Measurements from ENCODE around the gene YWHAH. TPM values are rescaled to one million over a fixed set of nuclear protein-coding genes. Genes with fewer than 3 reads are reported as not detected.

Gene YWHAH
- total RNA-seq, 1 donor from 2014 or later: 138 TPM

GRCh38 chr22:31929167-31929930 is 15.0 kb upstream of the YWHAH start:
- intact Hi-C loops (cut with micrococcal nuclease): no loop called here
- no peaks in the 10 kb centered on the region for H3K36me3 Mint-ChIP-seq (ENCODE audit: low read depth)
- peaks cover 4% of the 10 kb centered on the region for H3K9me3 Mint-ChIP-seq
- H3K27me3 Mint-ChIP-seq: peaks cover 25% of the 10 kb centered on the region
- H3K4me1 Mint-ChIP-seq: peaks cover 2% of the 10 kb centered on the region
- peak overlapping the region; percentile 46 for H3K27ac Mint-ChIP-seq
- no peak for DNase-seq
- no peak overlapping the region for H3K4me3 Mint-ChIP-seq

- Mint-ChIP-seq H3K4me3 (no peak overlapping the region), H3K4me1 (peaks cover 2% of the 10 kb centered on the region), H3K36me3 (ENCODE audit: low read depth) (no peaks in the 10 kb centered on the region), H3K9me3 (no peaks in the 10 kb centered on the region), H3K27me3 (peaks cover 14% of the 10 kb centered on the region), H3K27ac (no peak overlapping the region)
- DNase-seq: no peak
- intact Hi-C loops (cut with micrococcal nuclease): no loop called here
These were observed 11.5 kb upstream of the YWHAH start for GRCh38 chr22:31932863-31933262.

- Mint-ChIP-seq H3K4me3 (no peak overlapping the region), H3K9me3 (no peaks in the 10 kb centered on the region), H3K4me1 (peaks cover 2% of the 10 kb centered on the region), H3K27ac (no peak overlapping the region), H3K36me3 (ENCODE audit: low read depth) (no peaks in the 10 kb centered on the region), H3K27me3 (peaks cover 12% of the 10 kb centered on the region)
- DNase-seq: no peak
- intact Hi-C loops (cut with micrococcal nuclease): no loop called here
These were observed 10.9 kb upstream of the YWHAH start for GRCh38 chr22:31933406-31933805.

GRCh38 chr22:31933816-31934482 is 10.4 kb upstream of the YWHAH start:
- no peaks in the 10 kb centered on the region for H3K36me3 Mint-ChIP-seq (ENCODE audit: low read depth)
- H3K4me3 Mint-ChIP-seq: no peak overlapping the region
- no peaks in the 10 kb centered on the region for H3K9me3 Mint-ChIP-seq
- intact Hi-C loops (cut with micrococcal nuclease): no loop called here
- H3K27ac Mint-ChIP-seq: no peak overlapping the region
- peaks cover 2% of the 10 kb centered on the region for H3K4me1 Mint-ChIP-seq
- DNase-seq: no peak
- H3K27me3 Mint-ChIP-seq: peaks cover 12% of the 10 kb centered on the region

GRCh38 chr22:31935961-31936635 is 8.2 kb upstream of the YWHAH start:
- no peak for DNase-seq
- H3K27me3 Mint-ChIP-seq: peaks cover 6% of the 10 kb centered on the region
- H3K9me3 Mint-ChIP-seq: no peaks in the 10 kb centered on the region
- intact Hi-C loops (cut with micrococcal nuclease): no loop called here
- H3K4me3 Mint-ChIP-seq: no peak overlapping the region
- H3K4me1 Mint-ChIP-seq: peaks cover 2% of the 10 kb centered on the region
- H3K27ac Mint-ChIP-seq: no peak overlapping the region
- no peaks in the 10 kb centered on the region for H3K36me3 Mint-ChIP-seq (ENCODE audit: low read depth)

- intact Hi-C loops (cut with micrococcal nuclease): no loop called here
- no peak overlapping the region for H3K4me3 Mint-ChIP-seq
- H3K4me1 Mint-ChIP-seq: peaks cover 2% of the 10 kb centered on the region
- no peak for DNase-seq
- no peaks in the 10 kb centered on the region for H3K9me3 Mint-ChIP-seq
- H3K36me3 Mint-ChIP-seq (ENCODE audit: low read depth): no peaks in the 10 kb centered on the region
- H3K27ac Mint-ChIP-seq: no peak overlapping the region
- peaks cover 3% of the 10 kb centered on the region for H3K27me3 Mint-ChIP-seq
These were observed 7.0 kb upstream of the YWHAH start for GRCh38 chr22:31937341-31937740.

- intact Hi-C loops (cut with micrococcal nuclease): no loop called here
- H3K27ac Mint-ChIP-seq: no peak overlapping the region
- peaks cover 3% of the 10 kb centered on the region for H3K27me3 Mint-ChIP-seq
- H3K9me3 Mint-ChIP-seq: no peaks in the 10 kb centered on the region
- H3K4me3 Mint-ChIP-seq: no peak overlapping the region
- no peak for DNase-seq
- no peaks in the 10 kb centered on the region for H3K36me3 Mint-ChIP-seq (ENCODE audit: low read depth)
- H3K4me1 Mint-ChIP-seq: peaks cover 6% of the 10 kb centered on the region
These were observed 6.0 kb upstream of the YWHAH start for GRCh38 chr22:31938296-31938695.

GRCh38 chr22:31940506-31940905 is 3.8 kb upstream of the YWHAH start:
- Mint-ChIP-seq H3K4me1 (peaks cover 11% of the 10 kb centered on the region), H3K27ac (no peak overlapping the region), H3K36me3 (ENCODE audit: low read depth) (no peaks in the 10 kb centered on the region), H3K9me3 (no peaks in the 10 kb centered on the region), H3K27me3 (no peaks in the 10 kb centered on the region), H3K4me3 (no peak overlapping the region)
- intact Hi-C loops (cut with micrococcal nuclease): no loop called here
- no peak for DNase-seq

GRCh38 chr22:31942091-31942490 is 2.2 kb upstream of the YWHAH start:
- Mint-ChIP-seq H3K9me3 (no peaks in the 10 kb centered on the region), H3K4me1 (peaks cover 12% of the 10 kb centered on the region), H3K36me3 (ENCODE audit: low read depth) (peaks cover under 1% of the 10 kb centered on the region), H3K4me3 (no peak overlapping the region), H3K27ac (no peak overlapping the region), H3K27me3 (no peaks in the 10 kb centered on the region)
- DNase-seq: no peak
- intact Hi-C loops (cut with micrococcal nuclease): no loop called here

- DNase-seq: no peak
- Mint-ChIP-seq H3K9me3 (no peaks in the 10 kb centered on the region), H3K4me1 (peaks cover 21% of the 10 kb centered on the region), H3K27ac (peak overlapping the region; percentile 88), H3K27me3 (no peaks in the 10 kb centered on the region), H3K36me3 (ENCODE audit: low read depth) (peaks cover 11% of the 10 kb centered on the region), H3K4me3 (peak overlapping the region; percentile 24)
- intact Hi-C loops (cut with micrococcal nuclease): no loop called here
These were observed 943 bp upstream of the YWHAH start for GRCh38 chr22:31943206-31943977.

GRCh38 chr22:31944700-31945442 is 536 bp downstream of the YWHAH start:
- Mint-ChIP-seq H3K27ac (no peak overlapping the region), H3K27me3 (no peaks in the 10 kb centered on the region), H3K4me1 (peaks cover 21% of the 10 kb centered on the region), H3K4me3 (no peak overlapping the region), H3K9me3 (no peaks in the 10 kb centered on the region), H3K36me3 (ENCODE audit: low read depth) (peaks cover 18% of the 10 kb centered on the region)
- intact Hi-C loops (cut with micrococcal nuclease): loop anchor here (1.0 kb wide), 2 partner anchors 195 to 283 kb away; partner anchors contain the start of genes PISD and PRR14L
- peak; percentile 84 for DNase-seq

- no peaks in the 10 kb centered on the region for H3K9me3 Mint-ChIP-seq
- no peak overlapping the region for H3K4me3 Mint-ChIP-seq
- no peaks in the 10 kb centered on the region for H3K27me3 Mint-ChIP-seq
- H3K36me3 Mint-ChIP-seq (ENCODE audit: low read depth): peaks cover 21% of the 10 kb centered on the region
- peaks cover 23% of the 10 kb centered on the region for H3K4me1 Mint-ChIP-seq
- DNase-seq: no peak
- intact Hi-C loops (cut with micrococcal nuclease): no loop called here
- no peak overlapping the region for H3K27ac Mint-ChIP-seq
These were observed 1.1 kb downstream of the YWHAH start for GRCh38 chr22:31945443-31945855.

Data from activated CD4-positive, alpha-beta T cell treated with anti-CD3 and anti-CD28 coated beads, Interleukin-2, amount 10 ng/mL, durations not matched to agents 24 days and 14 days (primary cell).